Measurements from ENCODE around the gene ZNF888. TPM values are rescaled to one million over a fixed set of nuclear protein-coding genes. Genes with fewer than 3 reads are reported as not detected.

The ZNF888 gene
- total and polyA plus RNA-seq, 11 donors = 0.80 to 3.2 (median 1.3) TPM

GRCh38 chr19:52943884-52944643, 20.8 kb upstream of the ZNF888 start:
- no peak for DNase-seq
- TF ChIP-seq, protein P1, sequence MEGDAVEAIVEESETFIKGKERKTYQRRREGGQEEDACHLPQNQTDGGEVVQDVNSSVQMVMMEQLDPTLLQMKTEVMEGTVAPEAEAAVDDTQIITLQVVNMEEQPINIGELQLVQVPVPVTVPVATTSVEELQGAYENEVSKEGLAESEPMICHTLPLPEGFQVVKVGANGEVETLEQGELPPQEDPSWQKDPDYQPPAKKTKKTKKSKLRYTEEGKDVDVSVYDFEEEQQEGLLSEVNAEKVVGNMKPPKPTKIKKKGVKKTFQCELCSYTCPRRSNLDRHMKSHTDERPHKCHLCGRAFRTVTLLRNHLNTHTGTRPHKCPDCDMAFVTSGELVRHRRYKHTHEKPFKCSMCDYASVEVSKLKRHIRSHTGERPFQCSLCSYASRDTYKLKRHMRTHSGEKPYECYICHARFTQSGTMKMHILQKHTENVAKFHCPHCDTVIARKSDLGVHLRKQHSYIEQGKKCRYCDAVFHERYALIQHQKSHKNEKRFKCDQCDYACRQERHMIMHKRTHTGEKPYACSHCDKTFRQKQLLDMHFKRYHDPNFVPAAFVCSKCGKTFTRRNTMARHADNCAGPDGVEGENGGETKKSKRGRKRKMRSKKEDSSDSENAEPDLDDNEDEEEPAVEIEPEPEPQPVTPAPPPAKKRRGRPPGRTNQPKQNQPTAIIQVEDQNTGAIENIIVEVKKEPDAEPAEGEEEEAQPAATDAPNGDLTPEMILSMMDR (IDR thresholded peaks at IDR 0.05) = no peak
- TF ChIP-seq POLR2A (IDR thresholded peaks at IDR 0.05) = no peak
- H3K27ac ChIP-seq = peak overlapping the region in 1 of 12 donors; percentile 22
- ATAC-seq = no peak
- WGBS, 4 donors = 78 to 90% (median 87%) methylated on average over 17 of the region's 17 CpGs
- peaks cover 0 to 26% (median 5%) of the 10 kb centered on the region in 12 donors for H3K4me1 ChIP-seq
- no peak overlapping the region for H3K4me3 ChIP-seq
- intact Hi-C loops (cut with DNase I) = loop anchor here in 3 of 10 donors (1.0 to 2.0 kb wide), 2 partner anchors 18 to 19 kb away; partner anchors contain the start of gene ZNF816 (in 3 of the 3)
- H3K36me3 ChIP-seq = peaks cover 0 to 10% (median 0%) of the 10 kb centered on the region in 9 donors
- H3K27me3 ChIP-seq = no peaks in the 10 kb centered on the region
- peaks cover 0 to 32% (median 24%) of the 10 kb centered on the region in 12 donors for H3K9me3 ChIP-seq

- Histone ChIP-seq H3K4me1 (peaks cover 0 to 27% (median 5%) of the 10 kb centered on the region in 12 donors), H3K27me3 (no peaks in the 10 kb centered on the region), H3K4me3 (peak overlapping the region; percentile 55 to 89 (median 74)), H3K27ac (peak overlapping the region; percentile 36 to 87 (median 64)), H3K9me3 (peaks cover 0 to 24% (median 17%) of the 10 kb centered on the region in 12 donors), H3K36me3 (peaks cover 0 to 3% (median 0%) of the 10 kb centered on the region in 9 donors)
- DNase-seq (no peak), ATAC-seq (no peak)
- intact Hi-C loops (cut with DNase I) = loop anchor here in 3 of 10 donors (1.0 to 2.0 kb wide), 2 partner anchors 19 kb away; partner anchors contain the start of gene ZNF816 (in 3 of the 3)
- 62 to 66% (median 62%) methylated on average over 29 of the region's 29 CpGs for WGBS, 4 donors
- TF ChIP-seq, protein P1 (IDR thresholded peaks at IDR 0.05) = no peak
- no peak for TF ChIP-seq POLR2A (IDR thresholded peaks at IDR 0.05)
Measured at GRCh38 chr19:52943134-52943883, 20.1 kb upstream of the ZNF888 start.

- peak in 1 of 2 donors; percentile 83 for TF ChIP-seq POLR2A (IDR thresholded peaks at IDR 0.05)
- TF ChIP-seq, protein P1 (IDR thresholded peaks at IDR 0.05) = peak in 2 of 12 donors; percentile 2 to 6
- DNase-seq (peak; percentile 89 to 96 (median 93)), ATAC-seq (peak; percentile 96 to 99 (median 98))
- intact Hi-C loops (cut with DNase I) = loop anchor here in 4 of 10 donors (1.0 to 2.0 kb wide), 2 partner anchors 20 kb away; partner anchors contain the start of gene ZNF816 (in 4 of the 4)
- Histone ChIP-seq H3K27me3 (no peaks in the 10 kb centered on the region), H3K27ac (peak overlapping the region; percentile 55 to 87 (median 77)), H3K36me3 (no peaks in the 10 kb centered on the region), H3K4me1 (peaks cover 0 to 27% (median 5%) of the 10 kb centered on the region in 12 donors), H3K4me3 (peak overlapping the region; percentile 55 to 89 (median 74)), H3K9me3 (peaks cover 0 to 17% (median 9%) of the 10 kb centered on the region in 12 donors)
- WGBS, 4 donors = 0 to 1% (median 1%) methylated on average over 29 to 43 of the region's 43 CpGs
Measured at GRCh38 chr19:52942386-52943133, 19.3 kb upstream of the ZNF888 start.

Data from heart left ventricle (tissue), 16 donors.